GM23248 (cell line): ENCODE data around the gene EFEMP2.

ENCODE experiments used
- EZH2 ChIP-seq: fragments of 200-600 bp; sonication (generic); IDR thresholded peaks from 2 replicates; pipeline ENCODE4 v1.6.1; 2018; ENCODE audit warnings: antibody characterized with exemption, mild to moderate bottlenecking; ENCODE audit not compliant: insufficient read depth, poor library complexity, severe bottlenecking
- EZH2phosphoT487 ChIP-seq: fragments of 200-600 bp; sonication (generic); IDR thresholded peaks from 2 replicates; pipeline ENCODE4 v1.6.1; 2018; ENCODE audit warnings: antibody characterized with exemption, moderate library complexity, mild to moderate bottlenecking, low read depth; ENCODE audit not compliant: insufficient read depth

GRCh38 chr11:65821107-65821506, 51.5 kb downstream of the EFEMP2 start:
- TF ChIP-seq EZH2, result no peak
- no peak for TF ChIP-seq EZH2phosphoT487
